H1 (cell line): ENCODE measurements around the gene WIPF1. TPM values are rescaled to one million over a fixed set of nuclear protein-coding genes. Genes with fewer than 3 reads are reported as not detected.

ENCODE experiments used
- CTCF ChIA-PET: fragments of 300-600 bp; sonication (Branson Sonifier 250); formaldehyde crosslinking; loops from one replicate; lab custom pipeline; 2021; ENCODE audit not compliant: partially characterized antibody; lab: Charles Lee
- POLR2A ChIA-PET: fragments of 300-600 bp; sonication (Branson Sonifier 250); formaldehyde crosslinking; loops from one replicate; lab custom pipeline; 2021; ENCODE audit warnings: inconsistent platforms; ENCODE audit not compliant: partially characterized antibody; lab: Charles Lee
- DNase-seq, 2 experiments: peaks; one replicate each; pipeline versions ENCODE4 v3.0.0 to v3.0.0-alpha.2; 2010 to 2022; ENCODE audit warnings: low spot score in 2 of 2, low read depth in 1 of 2, mixed read lengths in 1 of 2
- FAIRE-seq: peaks from 2 replicates; lab custom pipeline; 2011; peaks lifted over from hg19 to GRCh38; lab: Jason Lieb, UNC
- H2AFZ ChIP-seq: 2 replicates; pipeline ENCODE4 v1.8.1; 2012; ENCODE audit warnings: low read length, inconsistent platforms
- H2AK5ac ChIP-seq: 2 replicates; pipeline ENCODE4 v1.6.1; 2013; ENCODE audit warnings: low read depth, low read length
- H2BK120ac ChIP-seq: replicated peaks from 2 replicates; pipeline ENCODE3; 2013; ENCODE audit warnings: low read depth, low read length, inconsistent platforms
- H2BK12ac ChIP-seq: 2 replicates; pipeline ENCODE4 v1.6.1; 2013; ENCODE audit warnings: low read depth, low read length
- H2BK15ac ChIP-seq: 2 replicates; pipeline ENCODE4 v1.6.1; 2013; ENCODE audit warnings: low read length
- H2BK20ac ChIP-seq: 2 replicates; pipeline ENCODE4 v1.6.1; 2013; ENCODE audit warnings: low read length
- H2BK5ac ChIP-seq: 2 replicates; pipeline ENCODE4 v1.6.1; 2013; ENCODE audit warnings: low read depth, low read length
- H3K14ac ChIP-seq: 2 replicates; pipeline ENCODE4 v1.6.1; 2013; ENCODE audit warnings: inconsistent platforms; ENCODE audit not compliant: insufficient read length
- H3K18ac ChIP-seq: 2 replicates; pipeline ENCODE4 v1.6.1; 2013; ENCODE audit warnings: low read length; ENCODE audit errors: extremely low read depth
- H3K23ac ChIP-seq: 2 replicates; pipeline ENCODE4 v1.6.1; 2013; ENCODE audit warnings: inconsistent platforms; ENCODE audit not compliant: insufficient read length
- H3K23me2 ChIP-seq: 2 replicates; pipeline ENCODE4 v1.6.1; 2013; ENCODE audit warnings: low read depth, low read length
- H3K27ac ChIP-seq: 2 replicates; pipeline ENCODE4 v1.6.1; 2011; ENCODE audit warnings: low read depth, low read length, inconsistent platforms
- H3K27me3 ChIP-seq, 4 experiments: replicated peaks in 1 of 4; 1 replicate in 1 of 4; 2 replicates in 3 of 4; pipeline versions ENCODE4 v1.6.1 to v1.8.1; 2011 to 2013; ENCODE audit warnings: low read length in 3 of 4, mild to moderate bottlenecking in 3 of 4, inconsistent platforms in 2 of 4, mixed read lengths in 2 of 4, moderate library complexity in 1 of 4; ENCODE audit not compliant: control insufficient read depth in 3 of 4, insufficient read depth in 3 of 4; ENCODE audit errors: extremely low read depth in 1 of 4
- H3K36me3 ChIP-seq, 4 experiments: 2 replicates each; pipeline versions ENCODE4 v1.6.1 to v1.8.1; 2011 to 2013; ENCODE audit warnings: mild to moderate bottlenecking in 4 of 4, low read length in 3 of 4, moderate library complexity in 2 of 4, control low read depth in 1 of 4, inconsistent platforms in 1 of 4; ENCODE audit not compliant: insufficient read depth in 4 of 4, control insufficient read depth in 2 of 4
- H3K4ac ChIP-seq: replicated peaks from 2 replicates; pipeline ENCODE3; 2013; ENCODE audit warnings: low read length, low read depth, mixed read lengths, inconsistent platforms; ENCODE audit not compliant: insufficient read length
- H3K4me1 ChIP-seq, 4 experiments: replicated peaks in 1 of 4; 1 replicate in 1 of 4; 2 replicates in 3 of 4; pipeline versions ENCODE4 v1.6.1 to v1.8.1; 2011 to 2013; ENCODE audit warnings: low read length in 3 of 4, inconsistent platforms in 2 of 4, mixed read lengths in 1 of 4; ENCODE audit not compliant: insufficient read depth in 4 of 4, control insufficient read depth in 3 of 4
- H3K4me2 ChIP-seq, 2 experiments: 2 replicates each; pipeline versions ENCODE4 v1.6.1 to v1.8.1; 2011 to 2013; ENCODE audit warnings: low read depth in 2 of 2, low read length in 2 of 2, control low read depth in 1 of 2, inconsistent platforms in 1 of 2, mild to moderate bottlenecking in 1 of 2; ENCODE audit not compliant: insufficient read depth in 1 of 2
- H3K4me3 ChIP-seq, 4 experiments: fragments of 200-600, 300-600 bp in 1 of 4; sonication (generic), shearing (Covaris generic), sonication (Bioruptor Twin) in 1 of 4; 2 replicates each; pipeline versions ENCODE4 v1.5.1 to v1.8.1; 2011 to 2016; ENCODE audit warnings: low read length in 4 of 4, low read depth in 3 of 4, control low read depth in 2 of 4, inconsistent platforms in 2 of 4, mild to moderate bottlenecking in 2 of 4, mixed read lengths in 1 of 4, moderate library complexity in 1 of 4; ENCODE audit not compliant: insufficient read depth in 2 of 4; ENCODE audit errors: extremely low read depth in 1 of 4
- H3K56ac ChIP-seq: replicated peaks from 2 replicates; pipeline ENCODE3; 2013; ENCODE audit warnings: low read depth, mild to moderate bottlenecking, mixed read lengths, low read length, inconsistent platforms; ENCODE audit not compliant: insufficient read length
- H3K79me1 ChIP-seq: 2 replicates; pipeline ENCODE4 v1.6.1; 2013; ENCODE audit warnings: low read depth, low read length, control low read depth
- H3K79me2 ChIP-seq, 2 experiments: 2 replicates each; pipeline versions ENCODE4 v1.6.1 to v1.8.1; 2012 to 2013; ENCODE audit warnings: low read length in 2 of 2, mild to moderate bottlenecking in 2 of 2, inconsistent platforms in 1 of 2; ENCODE audit not compliant: insufficient read depth in 2 of 2, control insufficient read depth in 1 of 2
- H3K9ac ChIP-seq, 4 experiments: replicated peaks in 1 of 4; 1 replicate in 1 of 4; 2 replicates in 3 of 4; pipeline versions ENCODE4 v1.6.1 to v1.8.1; 2011 to 2013; ENCODE audit warnings: low read depth in 3 of 4, low read length in 3 of 4, control low read depth in 2 of 4, mild to moderate bottlenecking in 2 of 4, moderate library complexity in 2 of 4, inconsistent platforms in 1 of 4; ENCODE audit errors: extremely low read depth in 1 of 4
- H3K9me3 ChIP-seq, 2 experiments: 2 replicates each; pipeline versions ENCODE4 v1.6.1 to v1.8.1; 2012 to 2013; ENCODE audit warnings: mild to moderate bottlenecking in 2 of 2, moderate library complexity in 2 of 2, control low read depth in 1 of 2, inconsistent platforms in 1 of 2, low read depth in 1 of 2, low read length in 1 of 2, mixed read lengths in 1 of 2; ENCODE audit not compliant: insufficient read depth in 2 of 2
- H4K20me1 ChIP-seq, 2 experiments: replicated peaks in 1 of 2; 2 replicates each; pipeline versions ENCODE3 to v1.8.1; 2011 to 2013; ENCODE audit warnings: inconsistent platforms in 2 of 2, low read length in 2 of 2, mild to moderate bottlenecking in 1 of 2; ENCODE audit not compliant: insufficient read depth in 2 of 2, control insufficient read depth in 1 of 2
- H4K5ac ChIP-seq: 2 replicates; pipeline ENCODE4 v1.6.1; 2013; ENCODE audit warnings: low read length, low read depth, mixed read lengths, inconsistent platforms; ENCODE audit not compliant: insufficient read length
- H4K8ac ChIP-seq: 2 replicates; pipeline ENCODE4 v1.8.0; 2013; ENCODE audit warnings: mild to moderate bottlenecking, moderate library complexity, low read length, inconsistent platforms; ENCODE audit not compliant: insufficient read depth; ENCODE audit errors: extremely low read depth
- H4K91ac ChIP-seq: replicated peaks from 2 replicates; pipeline ENCODE3; 2013; ENCODE audit warnings: low read length, mixed read lengths, inconsistent platforms; ENCODE audit not compliant: insufficient read length
- BCL11A ChIP-seq, 2 experiments: IDR thresholded peaks; one replicate each; pipeline ENCODE4 v1.6.1; 2011; ENCODE audit warnings: low read depth in 2 of 2, low read length in 2 of 2, mild to moderate bottlenecking in 2 of 2
- CTCF ChIP-seq, 3 experiments: IDR thresholded peaks; 1 replicate in 2 of 3; 2 replicates in 1 of 3; pipeline versions ENCODE4 v1.5.1 to v1.6.1; 2011; ENCODE audit warnings: low read length in 3 of 3, mild to moderate bottlenecking in 3 of 3, inconsistent platforms in 2 of 3, low read depth in 1 of 3, moderate library complexity in 1 of 3; ENCODE audit not compliant: insufficient read depth in 1 of 3; ENCODE audit errors: control extremely low read depth in 1 of 3
- polyA plus RNA-seq, 7 experiments: library from polyadenylated mRNA; depleted of rRNA in 3 of 7; stranded (reverse) in 5 of 7; unstranded in 2 of 7; fragments of >200 nt in 5 of 7; fragments of 200-250 nt in 2 of 7; gene quantifications; 1 replicate in 5 of 7; 2 replicates in 1 of 7; 4 replicates in 1 of 7; pipeline versions ENCODE4 v1.2.1 to v1.2.3, GENCODE V29; 2011 to 2013; ENCODE audit warnings: missing spikeins in 2 of 7, mixed read lengths in 2 of 7
- total RNA-seq: library from RNA; stranded (reverse); fragmentation: NEBNext Ultra II Directional; extraction: Animal tissue kit (Norgen Biotek cat#: 25700); gene quantifications from 2 replicates; pipeline ENCODE4 v1.2.1, GENCODE V29; 2021

WIPF1 gene
- total and polyA plus RNA-seq, 2 of the 8 experiments (the other 6 are each of a cell fraction or from before 2014, with no cell fraction given) = 4.7 to 5.2 TPM

GRCh38 chr2:174605687-174606086, 8.1 kb upstream of the WIPF1 start:
- Histone ChIP-seq H2BK15ac (no peak overlapping the region), H3K4me2 (no peak overlapping the region), H3K23ac (no peak overlapping the region), H2BK5ac (no peak overlapping the region), H3K56ac (no peak overlapping the region), H3K4me1 (no peaks in the 10 kb centered on the region; a peak in 1 of 7 replicates), H4K20me1 (no peaks in the 10 kb centered on the region), H3K27me3 (no peaks in the 10 kb centered on the region), H3K9me3 (no peaks in the 10 kb centered on the region), H3K79me2 (no peaks in the 10 kb centered on the region), H2BK120ac (no peak overlapping the region), H3K23me2 (no peaks in the 10 kb centered on the region), H3K4ac (no peak overlapping the region), H3K4me3 (no peak overlapping the region), H4K8ac (no peak overlapping the region), H2BK12ac (no peak overlapping the region), H3K14ac (no peak overlapping the region), H3K79me1 (no peaks in the 10 kb centered on the region), H2AFZ (no peak overlapping the region), H4K5ac (no peak overlapping the region), H3K36me3 (no peaks in the 10 kb centered on the region), H2AK5ac (no peak overlapping the region), H4K91ac (no peak overlapping the region), H3K27ac (no peak overlapping the region), H3K18ac (no peak overlapping the region), H2BK20ac (no peak overlapping the region), H3K9ac (no peak overlapping the region)
- ChIA-PET CTCF (interaction anchor here (0.8 to 2.8 kb wide), 3 partner anchors 19 to 143 kb away, joined by 3 to 10 read pairs (median 3); no protein-coding TSS in a partner anchor), POLR2A (no interaction called here)
- TF ChIP-seq CTCF (IDR thresholded peaks at IDR 0.05; ENCODE audit: control extremely low read depth in 1 of 3, insufficient read depth in 1 of 3, low read depth in 1 of 3, low read length in 3 of 3) (peak in 1 of 3 experiments; percentile 11; a peak in 1 of 4 replicates), BCL11A (IDR thresholded peaks at IDR 0.05; ENCODE audit: low read depth in 2 of 2, low read length in 2 of 2) (no peak)
- no peak for FAIRE-seq
- no peak for DNase-seq
